GM19452 (cell line): ENCODE data around the gene CCDC134.

Experiments used
- ATAC-seq: cut with Tn5 transposase; IDR thresholded peaks from one replicate; pipeline ENCODE4 v1.9.1; 2021; ENCODE audit not compliant: unreplicated experiment

The CCDC134 gene

GRCh38 chr22:41800348-41801146 lies at the start of gene CCDC134:
CCDC134 (plus strand) TSS chr22:41800679; CDS start chr22:41808891, 8,212 bp downstream.
- peak; percentile 92 for ATAC-seq

- ATAC-seq = no peak
Observed at GRCh38 chr22:41752011-41752970, 48.2 kb upstream of the CCDC134 start.

- no peak for ATAC-seq
Observed at GRCh38 chr22:41753984-41754383, 46.5 kb upstream of the CCDC134 start.

GRCh38 chr22:41757502-41757901 lies 43.0 kb upstream of the CCDC134 start:
- no peak for ATAC-seq

- no peak for ATAC-seq
Observed at GRCh38 chr22:41758231-41758630, 42.2 kb upstream of the CCDC134 start.

GRCh38 chr22:41762980-41763779 lies 37.3 kb upstream of the CCDC134 start:
- ATAC-seq = no peak

- no peak for ATAC-seq
Observed at GRCh38 chr22:41766476-41766875, 34.0 kb upstream of the CCDC134 start.

GRCh38 chr22:41768430-41768829 lies 32.0 kb upstream of the CCDC134 start:
- no peak for ATAC-seq

- no peak for ATAC-seq
Observed at GRCh38 chr22:41770715-41771468, 29.6 kb upstream of the CCDC134 start.

GRCh38 chr22:41772198-41772597 lies 28.3 kb upstream of the CCDC134 start:
- ATAC-seq = no peak

GRCh38 chr22:41772645-41773044 lies 27.8 kb upstream of the CCDC134 start:
- ATAC-seq = no peak

GRCh38 chr22:41775338-41775737 lies 25.1 kb upstream of the CCDC134 start:
- ATAC-seq = no peak

- no peak for ATAC-seq
Observed at GRCh38 chr22:41775976-41776375, 24.5 kb upstream of the CCDC134 start.

- no peak for ATAC-seq
Observed at GRCh38 chr22:41776381-41776780, 24.1 kb upstream of the CCDC134 start.

- no peak for ATAC-seq
Observed at GRCh38 chr22:41777749-41778425, 22.6 kb upstream of the CCDC134 start.

GRCh38 chr22:41779929-41780505 lies 20.5 kb upstream of the CCDC134 start:
- no peak for ATAC-seq

GRCh38 chr22:41780746-41781505 lies 19.6 kb upstream of the CCDC134 start:
- ATAC-seq = peak; percentile 88

GRCh38 chr22:41781507-41781906 lies 19.0 kb upstream of the CCDC134 start:
- ATAC-seq = peak; percentile 27

GRCh38 chr22:41782316-41782715 lies 18.2 kb upstream of the CCDC134 start:
- no peak for ATAC-seq
